Nephron (organoid): ENCODE results near the gene DYNLT4.
A peak's percentile ranks its signal among the peaks of the same experiment; 100 is the strongest.
"Not testable (repeated sequence)": the region's sequence is repeated elsewhere in the genome, so short reads cannot be mapped to it uniquely, and the experiment has no call there.

Experiments used
- H3K27ac Mint-ChIP-seq, 3 experiments: 2 replicates each; pipeline ENCODE4 v1.8.0; 2020; ENCODE audit warnings: mixed read lengths in 3 of 3, mild to moderate bottlenecking in 2 of 3, moderate library complexity in 1 of 3
- H3K27me3 Mint-ChIP-seq: 2 replicates; pipeline ENCODE4 v1.8.0; 2021; ENCODE audit warnings: low read depth, mild to moderate bottlenecking, moderate library complexity, mixed read lengths
- H3K36me3 Mint-ChIP-seq: 2 replicates; pipeline ENCODE4 v1.8.0; 2020; ENCODE audit warnings: low read depth, mixed read lengths
- H3K4me1 Mint-ChIP-seq: 2 replicates; pipeline ENCODE4 v1.8.0; 2020; ENCODE audit warnings: mixed read lengths
- H3K4me3 Mint-ChIP-seq, 3 experiments: 2 replicates each; pipeline ENCODE4 v1.8.0; 2020; ENCODE audit warnings: mild to moderate bottlenecking in 3 of 3, mixed read lengths in 3 of 3, moderate library complexity in 2 of 3
- H3K9me3 Mint-ChIP-seq: 2 replicates; pipeline ENCODE4 v1.8.0; 2020; ENCODE audit warnings: mixed read lengths
- TF ChIP-seq, protein P1 (sequence below), 3 experiments: fragments of 200-600 bp; sonication (generic); IDR thresholded peaks; one replicate each; pipeline ENCODE4 v1.5.0; 2021; ENCODE audit warnings: antibody characterized with exemption in 3 of 3; ENCODE audit not compliant: unreplicated experiment in 3 of 3

DYNLT4 gene

DNA sequence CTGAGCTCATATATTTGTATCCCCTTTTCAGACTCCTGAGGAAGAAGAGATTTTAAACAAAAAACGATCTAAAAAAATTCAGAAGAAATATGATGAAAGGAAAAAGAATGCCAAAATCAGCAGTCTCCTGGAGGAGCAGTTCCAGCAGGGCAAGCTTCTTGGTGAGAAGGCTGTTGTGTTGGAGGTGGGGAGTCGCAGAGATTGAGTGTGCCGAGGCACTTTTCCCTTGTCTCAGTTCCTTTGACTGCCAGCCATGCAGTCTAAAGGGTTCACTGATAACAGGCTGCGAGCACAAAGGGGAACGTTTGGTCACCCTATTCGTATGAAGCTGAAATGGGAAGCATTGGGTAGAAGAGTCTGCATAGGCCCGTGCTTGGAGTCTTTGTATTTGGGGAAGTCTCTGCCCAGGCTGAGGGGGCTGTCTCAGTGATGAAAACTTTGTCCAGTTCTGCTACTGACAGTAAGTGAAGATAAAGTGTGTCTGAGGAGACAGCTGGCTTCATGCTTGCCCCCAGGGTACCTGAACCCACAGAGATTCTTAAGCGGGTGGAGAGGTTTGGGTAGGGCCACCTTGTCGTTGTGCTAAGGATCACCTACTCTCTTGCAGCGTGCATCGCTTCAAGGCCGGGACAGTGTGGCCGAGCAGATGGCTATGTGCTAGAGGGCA is 29.0 kb downstream of the DYNLT4 start:
- H3K9me3 Mint-ChIP-seq: no peaks in the 10 kb centered on the region
- peaks cover 42% of the 10 kb centered on the region for H3K36me3 Mint-ChIP-seq
- H3K4me3 Mint-ChIP-seq: peak overlapping the region; percentile 91 to 93 (median 93)
- no peaks in the 10 kb centered on the region for H3K27me3 Mint-ChIP-seq
- TF ChIP-seq, protein P1, sequence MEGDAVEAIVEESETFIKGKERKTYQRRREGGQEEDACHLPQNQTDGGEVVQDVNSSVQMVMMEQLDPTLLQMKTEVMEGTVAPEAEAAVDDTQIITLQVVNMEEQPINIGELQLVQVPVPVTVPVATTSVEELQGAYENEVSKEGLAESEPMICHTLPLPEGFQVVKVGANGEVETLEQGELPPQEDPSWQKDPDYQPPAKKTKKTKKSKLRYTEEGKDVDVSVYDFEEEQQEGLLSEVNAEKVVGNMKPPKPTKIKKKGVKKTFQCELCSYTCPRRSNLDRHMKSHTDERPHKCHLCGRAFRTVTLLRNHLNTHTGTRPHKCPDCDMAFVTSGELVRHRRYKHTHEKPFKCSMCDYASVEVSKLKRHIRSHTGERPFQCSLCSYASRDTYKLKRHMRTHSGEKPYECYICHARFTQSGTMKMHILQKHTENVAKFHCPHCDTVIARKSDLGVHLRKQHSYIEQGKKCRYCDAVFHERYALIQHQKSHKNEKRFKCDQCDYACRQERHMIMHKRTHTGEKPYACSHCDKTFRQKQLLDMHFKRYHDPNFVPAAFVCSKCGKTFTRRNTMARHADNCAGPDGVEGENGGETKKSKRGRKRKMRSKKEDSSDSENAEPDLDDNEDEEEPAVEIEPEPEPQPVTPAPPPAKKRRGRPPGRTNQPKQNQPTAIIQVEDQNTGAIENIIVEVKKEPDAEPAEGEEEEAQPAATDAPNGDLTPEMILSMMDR (IDR thresholded peaks at IDR 0.05; ENCODE audit: unreplicated experiment in 3 of 3): no peak
- H3K4me1 Mint-ChIP-seq: peaks cover 25% of the 10 kb centered on the region
- H3K27ac Mint-ChIP-seq: peak overlapping the region in 2 of 3 experiments; percentile 34 to 64

DNA sequence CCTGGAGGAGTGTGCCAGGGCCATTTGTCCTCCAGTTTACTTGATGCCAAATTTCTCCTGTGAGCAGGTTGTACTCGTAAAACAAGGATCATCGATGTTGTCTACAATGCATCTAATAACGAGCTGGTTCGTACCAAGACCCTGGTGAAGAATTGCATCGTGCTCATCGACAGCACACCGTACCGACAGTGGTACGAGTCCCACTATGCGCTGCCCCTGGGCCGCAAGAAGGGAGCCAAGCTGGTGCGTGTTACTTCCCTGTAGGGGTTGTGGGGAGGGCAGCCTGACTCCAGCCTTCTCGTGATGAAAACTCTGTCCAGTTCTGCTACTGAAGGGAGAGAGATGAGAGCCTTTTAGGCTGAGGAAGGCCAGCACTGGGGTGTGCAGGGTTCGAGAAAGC is 29.6 kb downstream of the DYNLT4 start:
- Mint-ChIP-seq H3K4me3 (peak overlapping the region; percentile 91 to 93 (median 93)), H3K27me3 (no peaks in the 10 kb centered on the region), H3K9me3 (no peaks in the 10 kb centered on the region), H3K36me3 (peaks cover 42% of the 10 kb centered on the region), H3K4me1 (peaks cover 25% of the 10 kb centered on the region), H3K27ac (peak overlapping the region; percentile 25 to 77 (median 64))
- TF ChIP-seq, protein P1 (IDR thresholded peaks at IDR 0.05; ENCODE audit: unreplicated experiment in 3 of 3): no peak

DNA sequence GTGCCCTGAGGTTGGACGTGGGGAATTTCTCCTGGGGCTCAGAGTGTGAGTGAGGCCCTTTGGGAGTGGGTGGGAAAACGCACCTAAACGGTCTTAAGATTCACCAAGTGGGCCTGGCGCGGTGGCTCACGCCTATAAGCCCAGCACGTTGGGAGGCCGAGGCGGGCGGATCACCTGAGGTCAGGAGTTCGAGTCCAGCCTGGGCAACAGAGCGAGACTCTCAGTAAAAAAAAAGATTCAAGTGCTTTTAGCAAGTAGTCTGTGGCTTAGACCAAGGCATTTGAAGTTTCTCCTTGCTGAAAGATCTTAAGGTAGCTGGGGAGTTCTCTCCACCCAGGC is 30.5 kb downstream of the DYNLT4 start:
- peak overlapping the region; percentile 91 to 96 (median 96) for H3K27ac Mint-ChIP-seq

DNA sequence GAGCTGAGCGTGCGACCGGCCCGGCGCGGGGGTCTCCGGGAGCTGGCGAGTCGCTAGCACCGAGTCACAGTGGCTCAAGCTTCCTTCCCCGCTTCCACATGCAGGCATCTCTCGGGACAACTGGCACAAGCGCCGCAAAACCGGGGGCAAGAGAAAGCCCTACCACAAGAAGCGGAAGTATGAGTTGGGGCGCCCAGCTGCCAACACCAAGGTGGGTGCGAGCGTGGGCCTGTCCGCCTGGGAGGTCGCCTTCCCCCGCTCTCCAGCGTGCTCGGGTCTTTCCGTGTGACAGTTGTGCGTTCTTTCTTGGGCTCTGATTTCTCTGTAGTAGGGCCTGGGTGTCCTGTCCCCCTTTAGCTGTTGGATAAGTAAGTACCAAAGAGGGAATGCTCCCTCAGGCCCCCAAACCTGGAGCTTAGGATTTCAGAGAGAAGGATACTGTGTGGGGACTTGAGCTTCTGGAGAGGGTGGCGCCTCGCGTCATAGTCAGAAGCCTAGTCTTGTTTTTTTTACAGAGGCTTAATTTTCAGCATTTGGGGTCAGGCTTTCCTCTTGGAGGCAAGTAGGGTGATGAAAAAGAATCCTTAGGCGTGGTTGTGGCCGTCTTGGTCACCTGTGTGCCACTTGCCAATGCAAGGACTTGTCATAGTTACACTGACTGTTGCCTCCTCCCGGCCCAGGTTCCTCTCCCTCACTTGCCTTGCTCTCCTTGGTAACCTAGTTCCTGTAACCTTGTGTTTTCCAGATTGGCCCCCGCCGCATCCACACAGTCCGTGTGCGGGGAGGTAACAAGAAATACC is 31.0 kb downstream of the DYNLT4 start:
- H3K4me1 Mint-ChIP-seq: peaks cover 25% of the 10 kb centered on the region
- TF ChIP-seq, protein P1 (IDR thresholded peaks at IDR 0.05; ENCODE audit: unreplicated experiment in 3 of 3): no peak
- no peaks in the 10 kb centered on the region for H3K9me3 Mint-ChIP-seq
- H3K27ac Mint-ChIP-seq: peak overlapping the region; percentile 91 to 96 (median 96)
- no peaks in the 10 kb centered on the region for H3K27me3 Mint-ChIP-seq
- peak overlapping the region; percentile 91 to 93 (median 93) for H3K4me3 Mint-ChIP-seq
- peaks cover 36% of the 10 kb centered on the region for H3K36me3 Mint-ChIP-seq

More for the DNA sequence above, 30.5 kb downstream of the DYNLT4 start:
- no peaks in the 10 kb centered on the region for H3K27me3 Mint-ChIP-seq
- peaks cover 42% of the 10 kb centered on the region for H3K36me3 Mint-ChIP-seq
- H3K4me1 Mint-ChIP-seq: peaks cover 25% of the 10 kb centered on the region
- TF ChIP-seq, protein P1 (IDR thresholded peaks at IDR 0.05; ENCODE audit: unreplicated experiment in 3 of 3): no peak
- H3K9me3 Mint-ChIP-seq: no peaks in the 10 kb centered on the region
- peak overlapping the region; percentile 91 to 93 (median 93) for H3K4me3 Mint-ChIP-seq

DNA sequence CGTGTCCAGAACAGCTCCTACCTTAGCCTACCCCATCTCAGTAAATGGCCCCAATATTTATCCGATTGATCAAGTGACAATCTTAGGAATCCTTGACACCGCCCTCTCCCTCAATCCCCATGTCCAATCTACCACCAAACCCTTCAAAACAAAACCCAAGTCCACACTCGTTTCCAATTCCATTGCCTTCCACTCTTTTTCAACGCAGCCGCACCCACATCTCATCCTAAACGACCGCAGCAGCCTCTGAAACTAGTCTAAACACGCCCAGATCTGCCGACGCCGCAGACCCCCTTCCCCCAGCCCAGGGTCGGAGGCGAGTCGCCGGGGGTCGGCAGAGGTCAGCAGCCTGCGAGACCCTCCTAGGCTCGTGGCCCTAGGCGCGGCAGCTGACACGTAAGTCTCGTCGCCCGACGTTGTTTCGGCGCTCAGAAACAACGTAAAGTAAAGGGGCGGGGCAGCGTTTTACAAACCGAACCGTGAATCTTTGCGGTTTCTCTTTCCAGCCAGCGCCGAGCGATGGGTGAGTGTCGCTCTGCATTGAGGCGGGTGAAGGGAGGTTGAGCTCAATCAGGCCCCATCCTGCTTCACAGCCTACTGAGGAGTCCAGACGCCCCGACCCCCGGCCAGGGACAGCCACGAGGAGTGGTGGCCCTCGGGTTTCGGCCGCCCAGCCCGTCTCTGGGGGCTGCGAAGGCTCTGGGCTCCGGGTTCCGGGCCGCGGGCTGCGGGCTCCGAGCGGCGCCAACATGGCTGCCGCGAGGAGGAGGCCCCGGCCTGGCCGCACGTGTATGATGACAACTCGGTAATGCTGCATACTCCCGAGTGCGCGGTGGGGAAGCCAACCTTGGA is 31.8 kb downstream of the DYNLT4 start, which contains the start of gene RPS8:
Gene RPS8 (plus strand): TSS at position 463 of the 852 bp plus-strand sequence. CDS start 57 bp downstream, at position 520.
- no peaks in the 10 kb centered on the region for H3K9me3 Mint-ChIP-seq
- H3K4me1 Mint-ChIP-seq: peaks cover 25% of the 10 kb centered on the region
- H3K4me3 Mint-ChIP-seq: peak within 1 kb of the TSS; percentile 91 to 93 (median 93)
- H3K27me3 Mint-ChIP-seq: no peaks in the 10 kb centered on the region
- TF ChIP-seq, protein P1 (IDR thresholded peaks at IDR 0.05; ENCODE audit: unreplicated experiment in 3 of 3): no peak
- H3K27ac Mint-ChIP-seq: peak within 1 kb of the TSS; percentile 91 to 96 (median 96)
- peaks cover 28% of the 10 kb centered on the region for H3K36me3 Mint-ChIP-seq

DNA sequence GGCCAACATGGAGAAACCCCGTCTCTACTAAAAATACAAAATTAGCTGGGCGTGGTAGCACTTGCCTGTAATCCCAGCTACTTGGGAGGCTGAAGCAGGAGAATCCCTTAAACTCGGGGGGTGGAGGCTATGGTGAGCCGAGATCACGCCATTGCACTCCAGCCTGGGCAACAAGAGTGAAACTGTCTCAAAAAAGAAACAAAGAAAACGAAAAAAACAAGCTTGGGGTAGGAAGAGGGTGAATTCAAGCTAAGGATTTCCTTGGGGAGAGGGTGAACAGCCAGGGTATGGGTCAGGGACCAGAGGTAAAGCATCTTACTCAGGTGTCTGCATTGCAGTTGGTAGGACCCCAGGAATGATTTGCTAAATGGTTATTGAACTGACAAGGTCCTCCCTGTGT is 40.7 kb downstream of the DYNLT4 start:
- not testable (repeated sequence) for H3K27me3 Mint-ChIP-seq, H3K9me3 Mint-ChIP-seq, H3K4me3 Mint-ChIP-seq, H3K27ac Mint-ChIP-seq, H3K4me1 Mint-ChIP-seq
- peaks cover 22% of the 10 kb centered on the region for H3K36me3 Mint-ChIP-seq
